WTC11 (cell line): ENCODE results near the gene POLR3G. TPM values are rescaled to one million over a fixed set of nuclear protein-coding genes. Genes with fewer than 3 reads are reported as not detected.

Experiments
- ATAC-seq: fragments of 200-7000 bp; cut with Tn5 transposase; 2 replicates; pipeline ENCODE4 v1.10.0; 2021; ENCODE audit warnings: mild to moderate bottlenecking, moderate library complexity
- CTCF ChIA-PET: fragments of 300-600 bp; sonication (Branson Sonifier 250); formaldehyde crosslinking; loops from one replicate; lab custom pipeline; 2021; ENCODE audit warnings: antibody characterized with exemption; lab: Charles Lee
- POLR2A ChIA-PET: fragments of 350-600 bp; sonication (Branson Sonifier 250); formaldehyde crosslinking; loops from one replicate; lab custom pipeline; 2021; ENCODE audit warnings: antibody characterized with exemption; lab: Charles Lee
- DNase-seq: peaks from one replicate; pipeline ENCODE4 v3.0.0; 2021; ENCODE audit warnings: low spot score
- H3K27ac Mint-ChIP-seq: 2 replicates; pipeline ENCODE4 v1.8.0; 2021; ENCODE audit warnings: mixed read lengths
- H3K27me3 Mint-ChIP-seq: 2 replicates; pipeline ENCODE4 v1.8.0; 2021; ENCODE audit warnings: low read depth, mild to moderate bottlenecking, moderate library complexity, mixed read lengths
- H3K36me3 Mint-ChIP-seq: 2 replicates; pipeline ENCODE4 v1.8.0; 2021; ENCODE audit warnings: mixed read lengths
- H3K4me1 Mint-ChIP-seq: 2 replicates; pipeline ENCODE4 v1.8.0; 2022; ENCODE audit warnings: mixed read lengths
- H3K4me3 Mint-ChIP-seq: 2 replicates; pipeline ENCODE4 v1.8.0; 2021; ENCODE audit warnings: mild to moderate bottlenecking, moderate library complexity, mixed read lengths
- H3K9me3 Mint-ChIP-seq: 2 replicates; pipeline ENCODE4 v1.8.0; 2021; ENCODE audit warnings: mixed read lengths
- GABPB1 ChIP-seq: sonication (generic); formaldehyde crosslinking; IDR thresholded peaks from 2 replicates; pipeline ENCODE4 v1.8.1; 2023; ENCODE audit warnings: mild to moderate bottlenecking, missing genetic modification reagents
- HMGA2 ChIP-seq: fragments of 250-450 bp; sonication (Bioruptor Pico); IDR thresholded peaks from 2 replicates; pipeline ENCODE4 v1.4.0; 2021; ENCODE audit warnings: mild to moderate bottlenecking, moderate library complexity
- IRF2 ChIP-seq: sonication (generic); formaldehyde crosslinking; IDR thresholded peaks from 2 replicates; pipeline ENCODE4 v1.8.0; 2022; ENCODE audit warnings: low read depth, missing genetic modification reagents, borderline replicate concordance
- NFATC4 ChIP-seq: fragments of 250-450 bp; sonication (Bioruptor Pico); IDR thresholded peaks from 2 replicates; pipeline ENCODE4 v1.9.0; 2021; ENCODE audit warnings: mild to moderate bottlenecking
- RELA ChIP-seq: sonication (generic); formaldehyde crosslinking; IDR thresholded peaks from 2 replicates; pipeline ENCODE4 v1.8.1; 2022; ENCODE audit warnings: missing genetic modification reagents, mild to moderate bottlenecking, borderline replicate concordance
- TCF7 ChIP-seq: sonication (generic); formaldehyde crosslinking; IDR thresholded peaks from 2 replicates; pipeline ENCODE4 v1.8.0; 2022; ENCODE audit warnings: mild to moderate bottlenecking, low read depth, missing genetic modification reagents, moderate library complexity
- TEAD1 ChIP-seq: sonication (generic); formaldehyde crosslinking; IDR thresholded peaks from 2 replicates; pipeline ENCODE4 v1.8.0; 2022; ENCODE audit warnings: mild to moderate bottlenecking, missing genetic modification reagents
- ZNF232 ChIP-seq: sonication (generic); formaldehyde crosslinking; IDR thresholded peaks from 2 replicates; pipeline ENCODE4 v1.8.0; 2022; ENCODE audit warnings: mild to moderate bottlenecking, missing genetic modification reagents
- ZNF671 ChIP-seq: fragments of 250-450 bp; sonication (Bioruptor Pico); IDR thresholded peaks from 2 replicates; pipeline ENCODE4 v1.8.0; 2021; ENCODE audit warnings: mild to moderate bottlenecking
- total RNA-seq: library from RNA; stranded (reverse); gene quantifications from 3 replicates; pipeline ENCODE4 v1.2.3, GENCODE V29; 2021
- TF ChIP-seq, protein P1 (sequence below): sonication (generic); formaldehyde crosslinking; IDR thresholded peaks from 2 replicates; pipeline ENCODE4 v1.8.1; 2022; ENCODE audit warnings: missing genetic modification reagents, borderline replicate concordance
- TF ChIP-seq, protein P2 (sequence below): fragments of 250-450 bp; sonication (Bioruptor Pico); conservative IDR thresholded peaks from 2 replicates; pipeline ENCODE4 v1.9.0; 2021; ENCODE audit warnings: mild to moderate bottlenecking
- TF ChIP-seq, protein P3 (sequence below): sonication (generic); formaldehyde crosslinking; IDR thresholded peaks from 2 replicates; pipeline ENCODE4 v1.8.0; 2022; ENCODE audit warnings: missing genetic modification reagents
- TF ChIP-seq, protein P4 (sequence below): fragments of 200-600 bp; IDR thresholded peaks from 2 replicates; pipeline ENCODE4 v1.8.0; 2022; ENCODE audit warnings: antibody characterized with exemption
- TF ChIP-seq, protein P5 (sequence below): sonication (generic); formaldehyde crosslinking; IDR thresholded peaks from 2 replicates; pipeline ENCODE4 v1.8.0; 2022; ENCODE audit warnings: mild to moderate bottlenecking, missing genetic modification reagents

POLR3G gene
- total RNA-seq, 1 experiment from 2014 or later: 95.4 TPM

DNA sequence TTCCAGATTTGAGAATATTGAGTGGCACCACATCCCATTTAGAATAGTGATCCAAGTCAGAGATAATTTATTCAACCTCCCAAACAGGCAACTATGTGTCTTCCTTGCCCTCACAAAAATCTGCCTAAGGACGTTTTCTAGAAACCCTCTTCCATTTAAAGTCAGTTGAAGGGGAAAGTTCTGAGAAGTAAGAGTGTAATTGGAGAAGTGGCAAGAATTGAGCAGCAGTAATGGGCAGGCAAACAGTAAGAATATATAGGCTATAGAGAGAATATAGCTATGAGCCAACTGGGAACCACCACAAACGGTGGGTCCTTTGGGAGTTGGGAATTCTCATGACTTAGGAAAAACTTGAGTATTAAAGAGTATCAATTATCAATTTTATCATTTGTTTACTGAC is 34.0 kb upstream of the POLR3G start (continued):
- TF ChIP-seq, protein P1, sequence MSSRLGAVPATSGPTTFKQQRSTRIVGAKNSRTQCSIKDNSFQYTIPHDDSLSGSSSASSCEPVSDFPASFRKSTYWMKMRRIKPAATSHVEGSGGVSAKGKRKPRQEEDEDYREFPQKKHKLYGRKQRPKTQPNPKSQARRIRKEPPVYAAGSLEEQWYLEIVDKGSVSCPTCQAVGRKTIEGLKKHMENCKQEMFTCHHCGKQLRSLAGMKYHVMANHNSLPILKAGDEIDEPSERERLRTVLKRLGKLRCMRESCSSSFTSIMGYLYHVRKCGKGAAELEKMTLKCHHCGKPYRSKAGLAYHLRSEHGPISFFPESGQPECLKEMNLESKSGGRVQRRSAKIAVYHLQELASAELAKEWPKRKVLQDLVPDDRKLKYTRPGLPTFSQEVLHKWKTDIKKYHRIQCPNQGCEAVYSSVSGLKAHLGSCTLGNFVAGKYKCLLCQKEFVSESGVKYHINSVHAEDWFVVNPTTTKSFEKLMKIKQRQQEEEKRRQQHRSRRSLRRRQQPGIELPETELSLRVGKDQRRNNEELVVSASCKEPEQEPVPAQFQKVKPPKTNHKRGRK: no peak

DNA sequence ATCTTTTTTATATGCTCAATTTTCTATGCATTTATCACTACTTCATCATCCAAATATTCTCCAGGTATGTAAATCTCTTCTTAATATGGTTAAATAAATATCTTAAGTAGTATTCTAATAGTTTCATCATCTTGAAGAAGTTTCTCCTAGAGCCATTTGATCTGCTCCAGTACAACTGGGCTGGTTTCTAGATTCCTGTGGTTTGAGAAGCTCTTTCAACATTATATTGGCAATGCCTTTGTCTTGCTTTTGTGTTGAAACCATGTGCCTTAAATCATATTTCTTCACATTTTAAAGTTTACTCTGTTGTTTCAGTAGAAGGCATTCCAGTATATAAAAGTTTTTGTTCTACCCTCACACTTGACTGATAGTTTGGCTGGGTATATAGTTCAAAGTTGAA is 27.7 kb upstream of the POLR3G start:
- ATAC-seq (no peak), DNase-seq (no peak)
- ChIA-PET CTCF (interaction anchor here (0.7 kb wide), 1 partner anchor 80 kb away, joined by 3 read pairs; no protein-coding TSS in a partner anchor), POLR2A (no interaction called here)
- Mint-ChIP-seq H3K4me3 (no peak overlapping the region), H3K27me3 (no peaks in the 10 kb centered on the region), H3K4me1 (no peaks in the 10 kb centered on the region), H3K9me3 (no peaks in the 10 kb centered on the region; the same call in 1 of the 2 replicates), H3K36me3 (no peaks in the 10 kb centered on the region), H3K27ac (no peak overlapping the region)
- TF ChIP-seq IRF2 (CRISPR knock-in tag): no peak
- TF ChIP-seq, protein P2, sequence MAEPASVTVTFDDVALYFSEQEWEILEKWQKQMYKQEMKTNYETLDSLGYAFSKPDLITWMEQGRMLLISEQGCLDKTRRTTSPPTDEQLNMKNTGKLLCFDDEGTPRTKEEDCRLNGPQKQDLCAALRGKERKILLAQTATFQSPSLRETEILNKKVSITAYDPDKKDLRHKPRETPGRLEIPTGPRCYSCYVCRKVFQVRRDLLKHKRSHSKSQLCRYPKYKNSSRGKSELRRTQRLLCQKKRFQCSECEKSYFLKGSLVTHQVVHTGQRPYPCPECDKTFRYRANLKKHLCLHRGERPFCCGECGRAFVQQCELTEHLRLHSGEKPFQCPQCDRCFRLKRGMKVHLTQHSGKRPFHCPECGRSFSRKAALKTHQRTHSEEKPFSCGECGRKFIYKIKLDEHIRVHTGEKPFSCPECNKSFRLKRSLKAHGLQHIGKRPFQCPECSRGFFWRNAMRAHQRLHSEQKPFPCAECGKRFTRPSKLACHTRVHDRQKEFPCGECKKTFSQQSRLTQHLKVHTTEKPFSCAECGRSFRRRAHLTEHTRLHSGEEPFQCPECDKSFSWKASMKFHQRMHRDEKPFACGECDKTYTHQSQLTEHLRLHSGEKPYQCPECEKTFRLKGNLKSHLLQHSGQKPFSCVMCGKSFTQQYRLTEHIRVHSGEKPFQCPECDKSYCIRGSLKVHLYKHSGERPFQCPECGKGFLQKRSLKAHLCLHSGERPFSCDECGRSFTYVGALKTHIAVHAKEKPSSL (CRISPR knock-in tag): no peak
- TF ChIP-seq, protein P3, sequence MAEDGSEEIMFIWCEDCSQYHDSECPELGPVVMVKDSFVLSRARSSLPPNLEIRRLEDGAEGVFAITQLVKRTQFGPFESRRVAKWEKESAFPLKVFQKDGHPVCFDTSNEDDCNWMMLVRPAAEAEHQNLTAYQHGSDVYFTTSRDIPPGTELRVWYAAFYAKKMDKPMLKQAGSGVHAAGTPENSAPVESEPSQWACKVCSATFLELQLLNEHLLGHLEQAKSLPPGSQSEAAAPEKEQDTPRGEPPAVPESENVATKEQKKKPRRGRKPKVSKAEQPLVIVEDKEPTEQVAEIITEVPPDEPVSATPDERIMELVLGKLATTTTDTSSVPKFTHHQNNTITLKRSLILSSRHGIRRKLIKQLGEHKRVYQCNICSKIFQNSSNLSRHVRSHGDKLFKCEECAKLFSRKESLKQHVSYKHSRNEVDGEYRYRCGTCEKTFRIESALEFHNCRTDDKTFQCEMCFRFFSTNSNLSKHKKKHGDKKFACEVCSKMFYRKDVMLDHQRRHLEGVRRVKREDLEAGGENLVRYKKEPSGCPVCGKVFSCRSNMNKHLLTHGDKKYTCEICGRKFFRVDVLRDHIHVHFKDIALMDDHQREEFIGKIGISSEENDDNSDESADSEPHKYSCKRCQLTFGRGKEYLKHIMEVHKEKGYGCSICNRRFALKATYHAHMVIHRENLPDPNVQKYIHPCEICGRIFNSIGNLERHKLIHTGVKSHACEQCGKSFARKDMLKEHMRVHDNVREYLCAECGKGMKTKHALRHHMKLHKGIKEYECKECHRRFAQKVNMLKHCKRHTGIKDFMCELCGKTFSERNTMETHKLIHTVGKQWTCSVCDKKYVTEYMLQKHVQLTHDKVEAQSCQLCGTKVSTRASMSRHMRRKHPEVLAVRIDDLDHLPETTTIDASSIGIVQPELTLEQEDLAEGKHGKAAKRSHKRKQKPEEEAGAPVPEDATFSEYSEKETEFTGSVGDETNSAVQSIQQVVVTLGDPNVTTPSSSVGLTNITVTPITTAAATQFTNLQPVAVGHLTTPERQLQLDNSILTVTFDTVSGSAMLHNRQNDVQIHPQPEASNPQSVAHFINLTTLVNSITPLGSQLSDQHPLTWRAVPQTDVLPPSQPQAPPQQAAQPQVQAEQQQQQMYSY (CRISPR knock-in tag): no peak
- TF ChIP-seq HMGA2: no peak
- TF ChIP-seq, protein P4, sequence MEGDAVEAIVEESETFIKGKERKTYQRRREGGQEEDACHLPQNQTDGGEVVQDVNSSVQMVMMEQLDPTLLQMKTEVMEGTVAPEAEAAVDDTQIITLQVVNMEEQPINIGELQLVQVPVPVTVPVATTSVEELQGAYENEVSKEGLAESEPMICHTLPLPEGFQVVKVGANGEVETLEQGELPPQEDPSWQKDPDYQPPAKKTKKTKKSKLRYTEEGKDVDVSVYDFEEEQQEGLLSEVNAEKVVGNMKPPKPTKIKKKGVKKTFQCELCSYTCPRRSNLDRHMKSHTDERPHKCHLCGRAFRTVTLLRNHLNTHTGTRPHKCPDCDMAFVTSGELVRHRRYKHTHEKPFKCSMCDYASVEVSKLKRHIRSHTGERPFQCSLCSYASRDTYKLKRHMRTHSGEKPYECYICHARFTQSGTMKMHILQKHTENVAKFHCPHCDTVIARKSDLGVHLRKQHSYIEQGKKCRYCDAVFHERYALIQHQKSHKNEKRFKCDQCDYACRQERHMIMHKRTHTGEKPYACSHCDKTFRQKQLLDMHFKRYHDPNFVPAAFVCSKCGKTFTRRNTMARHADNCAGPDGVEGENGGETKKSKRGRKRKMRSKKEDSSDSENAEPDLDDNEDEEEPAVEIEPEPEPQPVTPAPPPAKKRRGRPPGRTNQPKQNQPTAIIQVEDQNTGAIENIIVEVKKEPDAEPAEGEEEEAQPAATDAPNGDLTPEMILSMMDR: no peak
- no peak for TF ChIP-seq RELA (CRISPR knock-in tag)

DNA sequence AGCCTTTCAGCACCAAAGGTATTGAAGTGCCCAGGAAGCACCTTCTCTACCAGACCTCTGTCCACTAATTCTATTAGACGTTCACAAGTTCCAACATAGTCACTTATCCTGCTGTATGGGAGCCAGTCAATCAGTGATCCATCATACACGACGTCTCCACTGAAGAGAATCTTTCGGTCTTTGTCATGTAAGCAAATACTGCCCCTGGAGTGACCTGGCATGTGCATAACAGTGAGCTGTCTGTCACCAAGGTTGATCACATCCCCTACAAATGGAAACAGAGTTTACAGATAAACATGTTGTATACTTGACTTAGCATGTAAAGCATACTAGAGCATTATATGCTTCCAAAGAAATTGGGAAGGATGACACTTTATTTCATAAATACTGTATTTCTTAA is 13.4 kb upstream of the POLR3G start:
- no peaks in the 10 kb centered on the region for H3K27me3 Mint-ChIP-seq
- POLR2A ChIA-PET: no interaction called here
- no peak for DNase-seq
- peak; percentile 62 for ATAC-seq
- CTCF ChIA-PET: interaction anchor here (1.4 to 2.0 kb wide), 2 partner anchors 22 to 341 kb away, joined by 3 to 6 read pairs; no protein-coding TSS in a partner anchor
- H3K4me3 Mint-ChIP-seq: no peak overlapping the region
- peaks cover 5% of the 10 kb centered on the region for H3K4me1 Mint-ChIP-seq
- TF ChIP-seq ZNF232 (CRISPR knock-in tag) (no peak), ZNF671 (CRISPR knock-in tag) (no peak), NFATC4 (CRISPR knock-in tag) (no peak), TCF7 (CRISPR knock-in tag) (no peak), GABPB1 (no peak), TEAD1 (CRISPR knock-in tag) (no peak)
- TF ChIP-seq, protein P5, sequence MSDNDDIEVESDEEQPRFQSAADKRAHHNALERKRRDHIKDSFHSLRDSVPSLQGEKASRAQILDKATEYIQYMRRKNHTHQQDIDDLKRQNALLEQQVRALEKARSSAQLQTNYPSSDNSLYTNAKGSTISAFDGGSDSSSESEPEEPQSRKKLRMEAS: no peak
- no peaks in the 10 kb centered on the region for H3K36me3 Mint-ChIP-seq
- no peaks in the 10 kb centered on the region for H3K9me3 Mint-ChIP-seq
- no peak overlapping the region for H3K27ac Mint-ChIP-seq
